Tibial nerve (tissue), 4 donors: ENCODE results near the gene CAMTA1. TPM values are rescaled to one million over a fixed set of nuclear protein-coding genes. Genes with fewer than 3 reads are reported as not detected.

Experiments used
- DNase-seq, 2 donors: peaks; one replicate each; pipeline ENCODE4 v3.0.0-alpha.2; 2019; ENCODE audit warnings: low spot score in 2 of 2
- H3K27ac ChIP-seq, 4 donors: fragments of 200-600 bp; sonication (generic) in 3 of 4; one replicate each; pipeline ENCODE4 v1.5.1; 2017 to 2019; ENCODE audit warnings: mild to moderate bottlenecking in 1 of 4
- H3K27me3 ChIP-seq, 2 donors: fragments of 200-600 bp; sonication (generic) in 1 of 2; one replicate each; pipeline versions ENCODE4 v1.5.1 to v1.6.0; 2017 to 2019
- H3K36me3 ChIP-seq, 3 donors: fragments of 200-600 bp; sonication (generic); one replicate each; pipeline ENCODE4 v1.5.1; 2018 to 2019
- H3K4me1 ChIP-seq, 4 donors: fragments of 200-600 bp; sonication (generic) in 3 of 4; one replicate each; pipeline ENCODE4 v1.5.1; 2017 to 2019
- H3K4me3 ChIP-seq, 4 donors: fragments of 200-600 bp; sonication (generic) in 3 of 4; one replicate each; pipeline ENCODE4 v1.5.1; 2017 to 2019; ENCODE audit warnings: mild to moderate bottlenecking in 1 of 4, moderate library complexity in 1 of 4
- H3K9me3 ChIP-seq, 4 donors: fragments of 200-600 bp; sonication (generic) in 3 of 4; one replicate each; pipeline ENCODE4 v1.5.1; 2017 to 2019
- EP300 ChIP-seq, 2 donors: sonication (generic); formaldehyde crosslinking; IDR thresholded peaks; one replicate each; pipeline ENCODE4 v1.6.1; 2017; ENCODE audit warnings: antibody characterized with exemption in 2 of 2, mild to moderate bottlenecking in 1 of 2
- POLR2A ChIP-seq, 2 donors: fragments of 450-650 bp; IDR thresholded peaks; one replicate each; pipeline ENCODE4 v1.6.1; 2017; ENCODE audit warnings: antibody characterized with exemption in 2 of 2, mild to moderate bottlenecking in 2 of 2, moderate library complexity in 2 of 2
- WGBS, 2 donors: methylation state at CpG; one replicate each; pipeline ENCODE4 v1.1.5; 2018; 5-methylcytosine and 5-hydroxymethylcytosine counted together
- total RNA-seq, 4 donors: library from RNA; depleted of rRNA; stranded (reverse); fragments of >200 nt; gene quantifications; one replicate each; pipeline ENCODE4 v1.1.0, GENCODE V29; 2016
- TF ChIP-seq, protein P1 (sequence below), 5 experiments: fragments of 200-600 bp in 3 of 5; fragments of 450-650 bp in 2 of 5; sonication (generic) in 3 of 5; IDR thresholded peaks; one replicate each; pipeline ENCODE4 v1.5.1; 2016 to 2019; ENCODE audit warnings: antibody characterized with exemption in 5 of 5, mild to moderate bottlenecking in 3 of 5, moderate library complexity in 2 of 5

CAMTA1 gene
- total RNA-seq, 4 donors from 2014 or later = 41.8 to 104 (median 87.2) TPM

DNA sequence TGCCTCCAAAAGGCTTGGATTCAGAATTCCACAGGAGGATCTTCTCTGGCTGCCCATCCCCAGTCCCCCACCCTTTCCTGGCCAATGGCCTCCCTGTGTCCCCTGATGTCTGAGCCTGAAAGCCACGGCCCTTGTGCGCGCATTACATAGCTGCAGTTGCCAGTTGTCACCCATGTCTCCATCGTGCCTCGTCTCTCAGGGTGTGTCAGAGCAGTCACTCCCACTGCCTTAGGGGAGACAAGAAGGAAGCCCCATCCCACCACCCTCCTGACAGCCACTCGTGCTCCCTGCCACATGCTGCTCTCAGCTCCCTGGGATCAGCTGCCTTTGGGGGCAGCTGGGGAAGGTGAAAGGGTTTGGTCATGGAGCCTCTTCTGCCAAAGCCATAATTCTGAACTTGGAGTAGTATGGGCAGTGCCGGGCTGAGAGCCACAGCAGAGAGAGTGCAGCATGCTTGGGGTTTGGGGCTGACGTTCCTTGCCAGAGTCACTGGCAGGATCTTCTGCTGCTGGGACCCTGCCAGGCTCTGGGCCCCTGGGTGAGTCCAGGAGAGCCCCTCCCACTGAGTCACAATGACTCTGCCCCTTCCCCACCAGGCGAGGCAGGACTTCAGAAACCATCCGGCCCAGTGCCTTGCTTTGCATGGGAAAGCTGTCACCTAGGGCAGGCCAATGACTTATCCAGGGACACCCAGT lies 700.0 kb downstream of the CAMTA1 start:
- Histone ChIP-seq H3K4me1 (no peaks in the 10 kb centered on the region), H3K27me3 (no peaks in the 10 kb centered on the region), H3K36me3 (no peaks in the 10 kb centered on the region), H3K27ac (no peak overlapping the region), H3K4me3 (no peak overlapping the region), H3K9me3 (no peaks in the 10 kb centered on the region)
- TF ChIP-seq, protein P1, sequence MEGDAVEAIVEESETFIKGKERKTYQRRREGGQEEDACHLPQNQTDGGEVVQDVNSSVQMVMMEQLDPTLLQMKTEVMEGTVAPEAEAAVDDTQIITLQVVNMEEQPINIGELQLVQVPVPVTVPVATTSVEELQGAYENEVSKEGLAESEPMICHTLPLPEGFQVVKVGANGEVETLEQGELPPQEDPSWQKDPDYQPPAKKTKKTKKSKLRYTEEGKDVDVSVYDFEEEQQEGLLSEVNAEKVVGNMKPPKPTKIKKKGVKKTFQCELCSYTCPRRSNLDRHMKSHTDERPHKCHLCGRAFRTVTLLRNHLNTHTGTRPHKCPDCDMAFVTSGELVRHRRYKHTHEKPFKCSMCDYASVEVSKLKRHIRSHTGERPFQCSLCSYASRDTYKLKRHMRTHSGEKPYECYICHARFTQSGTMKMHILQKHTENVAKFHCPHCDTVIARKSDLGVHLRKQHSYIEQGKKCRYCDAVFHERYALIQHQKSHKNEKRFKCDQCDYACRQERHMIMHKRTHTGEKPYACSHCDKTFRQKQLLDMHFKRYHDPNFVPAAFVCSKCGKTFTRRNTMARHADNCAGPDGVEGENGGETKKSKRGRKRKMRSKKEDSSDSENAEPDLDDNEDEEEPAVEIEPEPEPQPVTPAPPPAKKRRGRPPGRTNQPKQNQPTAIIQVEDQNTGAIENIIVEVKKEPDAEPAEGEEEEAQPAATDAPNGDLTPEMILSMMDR (IDR thresholded peaks at IDR 0.05) = no peak
- TF ChIP-seq EP300 (IDR thresholded peaks at IDR 0.05) (no peak), POLR2A (IDR thresholded peaks at IDR 0.05) (no peak)
- 89% methylated on average over 9 of the region's 10 CpGs for WGBS, 2 donors
- DNase-seq = no peak

DNA sequence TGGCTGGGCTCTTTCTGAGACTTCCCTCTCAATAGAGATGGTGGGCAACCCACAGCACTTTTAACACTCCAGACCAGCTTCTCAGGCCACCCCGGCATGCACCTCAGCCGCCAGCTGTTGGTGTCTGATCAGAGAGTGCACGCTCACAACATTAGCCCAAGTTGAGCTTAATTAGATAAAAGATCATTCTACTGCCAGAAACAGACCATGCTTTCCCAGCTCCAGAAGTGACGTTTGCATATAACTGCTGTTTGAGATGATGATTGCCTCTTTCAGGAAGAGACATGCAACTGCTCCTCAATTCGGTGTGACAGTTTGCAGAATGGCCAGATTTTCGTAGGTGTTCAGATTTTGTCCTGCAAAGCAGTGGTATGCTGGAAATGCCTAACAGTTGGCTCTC lies 700.6 kb downstream of the CAMTA1 start:
- no peak for DNase-seq
- Histone ChIP-seq H3K36me3 (no peaks in the 10 kb centered on the region), H3K9me3 (no peaks in the 10 kb centered on the region), H3K27ac (no peak overlapping the region), H3K27me3 (no peaks in the 10 kb centered on the region), H3K4me1 (peaks cover 0 to 4% (median 2%) of the 10 kb centered on the region in 4 donors), H3K4me3 (no peak overlapping the region)
- TF ChIP-seq, protein P1 (IDR thresholded peaks at IDR 0.05) = no peak
- TF ChIP-seq EP300 (IDR thresholded peaks at IDR 0.05) = no peak
- TF ChIP-seq POLR2A (IDR thresholded peaks at IDR 0.05) = no peak
- WGBS, 2 donors = 89 to 95% methylated on average over 6 of the region's 6 CpGs

DNA sequence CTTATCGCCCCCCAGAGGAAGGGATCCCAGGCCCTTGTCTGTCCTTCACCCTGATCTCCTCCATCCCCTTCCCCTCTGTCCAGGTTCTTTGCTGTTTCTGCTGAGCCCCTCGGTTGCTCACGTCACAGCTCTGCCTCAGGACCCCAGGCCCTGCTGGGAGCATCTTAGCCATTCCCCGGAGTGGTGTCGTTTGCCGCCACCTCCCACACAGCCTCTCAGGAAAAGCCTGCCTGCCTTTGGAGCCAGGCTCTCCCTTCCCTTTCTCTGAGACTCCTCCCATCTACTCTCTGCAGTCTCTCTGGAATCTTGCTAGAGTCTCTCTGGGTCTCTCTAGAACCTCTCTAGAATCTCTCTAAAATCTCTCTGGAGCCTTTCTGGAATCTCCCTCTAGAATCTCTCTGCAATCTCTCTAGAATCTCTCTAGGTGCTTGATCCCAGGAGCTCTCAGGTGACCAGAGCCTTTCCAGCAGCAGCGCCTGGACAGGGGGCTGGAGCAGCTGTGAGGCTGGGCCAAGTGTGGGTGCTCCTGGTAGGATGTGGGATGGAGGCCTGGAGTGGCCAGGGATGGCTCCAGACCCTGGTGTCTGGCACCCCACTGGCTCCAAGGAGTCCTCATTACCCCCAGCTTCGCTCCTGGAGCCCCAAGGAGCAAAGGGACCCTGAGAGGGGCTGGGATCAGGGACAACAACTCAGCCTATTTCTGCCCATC lies 702.7 kb downstream of the CAMTA1 start:
- TF ChIP-seq POLR2A (IDR thresholded peaks at IDR 0.05) = no peak
- no peak for TF ChIP-seq EP300 (IDR thresholded peaks at IDR 0.05)
- TF ChIP-seq, protein P1 (IDR thresholded peaks at IDR 0.05) = no peak
- 72 to 76% methylated on average over 8 of the region's 8 CpGs for WGBS, 2 donors
- no peaks in the 10 kb centered on the region for H3K36me3 ChIP-seq
- H3K27ac ChIP-seq = no peak overlapping the region
- H3K4me1 ChIP-seq = peaks cover 0 to 19% (median 6%) of the 10 kb centered on the region in 4 donors
- no peaks in the 10 kb centered on the region for H3K9me3 ChIP-seq
- no peak for DNase-seq
- no peak overlapping the region for H3K4me3 ChIP-seq
- no peaks in the 10 kb centered on the region for H3K27me3 ChIP-seq

DNA sequence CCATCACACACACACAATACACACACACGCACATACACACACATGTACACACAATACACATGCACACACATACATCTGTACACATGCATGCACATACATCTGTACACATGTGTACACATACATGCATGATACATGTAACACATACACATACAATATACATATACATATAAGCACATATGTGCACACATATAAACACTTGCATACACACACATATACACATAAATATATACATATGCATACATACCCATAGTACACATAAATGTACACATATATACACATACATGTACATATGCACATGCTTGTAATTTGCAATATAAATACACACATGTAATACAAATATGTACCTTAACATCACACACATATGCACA lies 703.2 kb downstream of the CAMTA1 start:
- Histone ChIP-seq H3K27ac (no peak overlapping the region), H3K9me3 (no peaks in the 10 kb centered on the region), H3K27me3 (no peaks in the 10 kb centered on the region), H3K4me1 (peaks cover 0 to 19% (median 6%) of the 10 kb centered on the region in 4 donors), H3K36me3 (no peaks in the 10 kb centered on the region), H3K4me3 (no peak overlapping the region)
- TF ChIP-seq, protein P1 (IDR thresholded peaks at IDR 0.05) = no peak
- TF ChIP-seq EP300 (IDR thresholded peaks at IDR 0.05) = no peak
- no peak for DNase-seq
- WGBS, 2 donors = 100% methylated on average over 1 of the region's 1 CpG

DNA sequence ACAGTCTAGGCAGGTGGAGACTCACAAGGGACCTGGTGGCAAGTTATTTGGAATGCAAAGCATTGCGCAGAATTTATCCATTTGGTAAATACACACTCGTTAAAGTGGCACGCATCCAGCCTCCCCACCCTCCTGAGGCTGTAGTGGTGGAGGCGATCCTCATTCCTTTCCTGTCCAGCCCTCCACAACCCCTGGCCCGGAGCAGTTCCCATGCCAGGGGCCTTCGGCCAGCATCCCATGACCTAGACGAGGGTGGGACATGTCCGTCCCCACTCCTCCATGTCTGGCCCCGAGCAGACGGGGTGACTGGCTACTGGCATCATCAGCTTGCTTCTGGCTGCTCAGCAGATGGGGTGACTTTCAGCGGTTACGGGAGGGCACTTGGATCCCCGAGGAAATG lies 704.3 kb downstream of the CAMTA1 start:
- Histone ChIP-seq H3K9me3 (no peaks in the 10 kb centered on the region), H3K4me3 (no peak overlapping the region), H3K27me3 (no peaks in the 10 kb centered on the region), H3K4me1 (peaks cover 0 to 23% (median 6%) of the 10 kb centered on the region in 4 donors), H3K36me3 (no peaks in the 10 kb centered on the region), H3K27ac (no peak overlapping the region)
- 74 to 75% methylated on average over 9 to 12 of the region's 13 CpGs for WGBS, 2 donors
- no peak for DNase-seq
- no peak for TF ChIP-seq POLR2A (IDR thresholded peaks at IDR 0.05)
- no peak for TF ChIP-seq EP300 (IDR thresholded peaks at IDR 0.05)
- TF ChIP-seq, protein P1 (IDR thresholded peaks at IDR 0.05) = no peak
